ENCODE results near the gene CNTNAP2. TPM values are rescaled to one million over a fixed set of nuclear protein-coding genes. Genes with fewer than 3 reads are reported as not detected.
A peak's percentile ranks its signal among the peaks of the same experiment; 100 is the strongest.

The CNTNAP2 gene
- total RNA-seq, 1 donor from 2014 or later: 2.0 TPM

GRCh38 chr7:148095066-148095465 lies 1978.5 kb downstream of the CNTNAP2 start:
- no peak for ATAC-seq

GRCh38 chr7:148104136-148104716 lies 1987.6 kb downstream of the CNTNAP2 start:
- DNase-seq (ENCODE audit: low spot score) (no peak), ATAC-seq (no peak)

More at GRCh38 chr7:148095066-148095465, 1978.5 kb downstream of the CNTNAP2 start:
- no peak for DNase-seq (ENCODE audit: low spot score)

GRCh38 chr7:148104924-148105323 lies 1988.3 kb downstream of the CNTNAP2 start:
- ATAC-seq (no peak), DNase-seq (ENCODE audit: low spot score) (no peak)

GRCh38 chr7:148105853-148106252 lies 1989.3 kb downstream of the CNTNAP2 start:
- no peak for DNase-seq (ENCODE audit: low spot score)
- ATAC-seq: no peak

- ATAC-seq: no peak
- DNase-seq (ENCODE audit: low spot score): no peak
Observed at GRCh38 chr7:148107443-148108127, 1991.0 kb downstream of the CNTNAP2 start.

GRCh38 chr7:148108381-148108780 lies 1991.8 kb downstream of the CNTNAP2 start:
- DNase-seq (ENCODE audit: low spot score) (no peak), ATAC-seq (no peak)

- peak; percentile 69 for ATAC-seq
- no peak for DNase-seq (ENCODE audit: low spot score)
Observed at GRCh38 chr7:148110097-148110868, 1993.7 kb downstream of the CNTNAP2 start.

GRCh38 chr7:148114804-148115203 lies 1998.2 kb downstream of the CNTNAP2 start:
- DNase-seq (ENCODE audit: low spot score): no peak
- ATAC-seq: no peak

GRCh38 chr7:148115308-148115707 lies 1998.7 kb downstream of the CNTNAP2 start:
- no peak for ATAC-seq
- DNase-seq (ENCODE audit: low spot score): no peak

GRCh38 chr7:148116195-148116594 lies 1999.6 kb downstream of the CNTNAP2 start:
- DNase-seq (ENCODE audit: low spot score): no peak
- ATAC-seq: no peak

GRCh38 chr7:148116829-148117403 lies 2000.3 kb downstream of the CNTNAP2 start:
- ATAC-seq: no peak
- DNase-seq (ENCODE audit: low spot score): no peak

- ATAC-seq (no peak), DNase-seq (ENCODE audit: low spot score) (no peak)
Observed at GRCh38 chr7:148118371-148118770, 2001.8 kb downstream of the CNTNAP2 start.

- DNase-seq (ENCODE audit: low spot score) (no peak), ATAC-seq (no peak)
Observed at GRCh38 chr7:148121401-148121800, 2004.8 kb downstream of the CNTNAP2 start.

- ATAC-seq (no peak), DNase-seq (ENCODE audit: low spot score) (no peak)
Observed at GRCh38 chr7:148121847-148122246, 2005.2 kb downstream of the CNTNAP2 start.

GRCh38 chr7:148124477-148124876 lies 2007.9 kb downstream of the CNTNAP2 start:
- ATAC-seq (no peak), DNase-seq (ENCODE audit: low spot score) (no peak)

- DNase-seq (ENCODE audit: low spot score) (no peak), ATAC-seq (no peak)
Observed at GRCh38 chr7:148127374-148127773, 2010.8 kb downstream of the CNTNAP2 start.

- no peak for ATAC-seq
- no peak for DNase-seq (ENCODE audit: low spot score)
Observed at GRCh38 chr7:148129023-148129422, 2012.4 kb downstream of the CNTNAP2 start.

- DNase-seq (ENCODE audit: low spot score) (no peak), ATAC-seq (peak; percentile 25)
Observed at GRCh38 chr7:148135116-148135515, 2018.5 kb downstream of the CNTNAP2 start.

GRCh38 chr7:148135997-148136396 lies 2019.4 kb downstream of the CNTNAP2 start:
- DNase-seq (ENCODE audit: low spot score) (no peak), ATAC-seq (no peak)

- DNase-seq (ENCODE audit: low spot score) (no peak), ATAC-seq (peak; percentile 87)
Observed at GRCh38 chr7:148142660-148143248, 2026.2 kb downstream of the CNTNAP2 start.

GRCh38 chr7:148144827-148145226 lies 2028.2 kb downstream of the CNTNAP2 start:
- DNase-seq (ENCODE audit: low spot score) (no peak), ATAC-seq (no peak)

Data from left lobe of liver (tissue), 2 donors.